Common myeloid progenitor, CD34-positive (primary cell): ENCODE data around the gene FTCD.
A peak's percentile ranks its signal among the peaks of the same experiment; 100 is the strongest.

Source experiments
- CTCF ChIA-PET: fragments of 350-600 bp; sonication (Branson Sonifier 250); formaldehyde crosslinking; loops from one replicate; lab custom pipeline; 2021; ENCODE audit warnings: antibody characterized with exemption; lab: Charles Lee
- POLR2A ChIA-PET: fragments of 350-600 bp; sonication (Branson Sonifier 250); formaldehyde crosslinking; loops from one replicate; lab custom pipeline; 2021; ENCODE audit warnings: antibody characterized with exemption; lab: Charles Lee
- DNase-seq, 3 donors: peaks; one replicate each; pipeline versions ENCODE4 v3.0.0 to v3.0.0-alpha.2; 2013
- H3K27ac ChIP-seq, 2 experiments: 1 replicate in 1 of 2; 2 replicates in 1 of 2; pipeline ENCODE4 v1.7.0; 2013; ENCODE audit warnings: inconsistent platforms in 2 of 2, low read length in 2 of 2, mild to moderate bottlenecking in 2 of 2, low read depth in 1 of 2, moderate library complexity in 1 of 2; ENCODE audit not compliant: severe bottlenecking in 2 of 2, insufficient read depth in 1 of 2, poor library complexity in 1 of 2
- H3K27me3 ChIP-seq, 5 experiments: replicated peaks in 2 of 5; 1 replicate in 3 of 5; 2 replicates in 2 of 5; pipeline versions ENCODE4 v1.6.1 to v1.7.0; 2013; ENCODE audit warnings: low read length in 4 of 5, mild to moderate bottlenecking in 2 of 5, moderate library complexity in 2 of 5, inconsistent platforms in 1 of 5; ENCODE audit not compliant: insufficient read depth in 5 of 5, control insufficient read depth in 4 of 5
- H3K36me3 ChIP-seq, 4 experiments: 1 replicate in 2 of 4; 2 replicates in 2 of 4; pipeline versions ENCODE4 v1.6.1 to v1.7.0; 2013; ENCODE audit warnings: low read length in 3 of 4, control low read depth in 1 of 4, mild to moderate bottlenecking in 1 of 4; ENCODE audit not compliant: control insufficient read depth in 4 of 4, insufficient read depth in 4 of 4
- H3K4me1 ChIP-seq, 4 experiments: 1 replicate in 3 of 4; 2 replicates in 1 of 4; pipeline versions ENCODE4 v1.6.1 to v1.7.1; 2013; ENCODE audit warnings: low read length in 3 of 4, mild to moderate bottlenecking in 3 of 4, control low read depth in 1 of 4, inconsistent platforms in 1 of 4, moderate library complexity in 1 of 4; ENCODE audit not compliant: control insufficient read depth in 4 of 4, insufficient read depth in 4 of 4; ENCODE audit errors: control extremely low read depth in 1 of 4
- H3K4me3 ChIP-seq, 7 experiments: 1 replicate in 4 of 7; 2 replicates in 3 of 7; pipeline versions ENCODE4 v1.5.1 to v1.7.0; 2013; ENCODE audit warnings: mild to moderate bottlenecking in 7 of 7, low read length in 6 of 7, moderate library complexity in 6 of 7, inconsistent platforms in 2 of 7, low read depth in 2 of 7, control low read depth in 1 of 7; ENCODE audit not compliant: insufficient read depth in 4 of 7, control insufficient read depth in 1 of 7; ENCODE audit errors: extremely low read depth in 1 of 7
- H3K9me3 ChIP-seq, 5 experiments: 1 replicate in 4 of 5; 2 replicates in 1 of 5; pipeline versions ENCODE4 v1.6.1 to v1.7.1; 2013; ENCODE audit warnings: low read length in 4 of 5, mild to moderate bottlenecking in 2 of 5, inconsistent platforms in 1 of 5, low read depth in 1 of 5, moderate library complexity in 1 of 5; ENCODE audit not compliant: control insufficient read depth in 4 of 5, insufficient read depth in 2 of 5; ENCODE audit errors: control extremely low read depth in 1 of 5
- WGBS: methylation state at CpG from one replicate; pipeline ENCODE4 v1.1.5; 2013; ENCODE audit not compliant: insufficient coverage; 5-methylcytosine and 5-hydroxymethylcytosine counted together

Gene FTCD

GRCh38 chr21:46190491-46191131 lies 35.2 kb upstream of the FTCD start:
- H3K36me3 ChIP-seq = peaks cover 2 to 75% (median 29%) of the 10 kb centered on the region in 4 experiments
- ChIA-PET CTCF (no interaction called here), POLR2A (no interaction called here)
- no peak for DNase-seq
- no peaks in the 10 kb centered on the region for H3K27me3 ChIP-seq
- no peak overlapping the region for H3K4me3 ChIP-seq
- no peak overlapping the region for H3K27ac ChIP-seq
- WGBS = 95% methylated on average over 11 of the region's 15 CpGs
- peaks cover 0 to 2% (median 0%) of the 10 kb centered on the region in 4 experiments for H3K4me1 ChIP-seq
- H3K9me3 ChIP-seq = no peaks in the 10 kb centered on the region

- ChIA-PET CTCF (no interaction called here), POLR2A (no interaction called here)
- Histone ChIP-seq H3K9me3 (no peaks in the 10 kb centered on the region), H3K27me3 (no peaks in the 10 kb centered on the region), H3K4me3 (no peak overlapping the region), H3K27ac (no peak overlapping the region), H3K36me3 (peaks cover 2 to 69% (median 26%) of the 10 kb centered on the region in 4 experiments), H3K4me1 (peaks cover 0 to 8% (median 0%) of the 10 kb centered on the region in 4 experiments)
- WGBS = 99% methylated on average over 14 of the region's 14 CpGs
- no peak for DNase-seq
Measured at GRCh38 chr21:46189959-46190490, 34.6 kb upstream of the FTCD start.

GRCh38 chr21:46189213-46189958 lies 34.0 kb upstream of the FTCD start:
- ChIA-PET CTCF (no interaction called here), POLR2A (no interaction called here)
- WGBS = 90% methylated on average over 9 of the region's 9 CpGs
- peaks cover 2 to 63% (median 21%) of the 10 kb centered on the region in 4 experiments for H3K36me3 ChIP-seq
- H3K4me1 ChIP-seq = peaks cover 0 to 13% (median 0%) of the 10 kb centered on the region in 4 experiments
- no peaks in the 10 kb centered on the region for H3K27me3 ChIP-seq
- H3K4me3 ChIP-seq = no peak overlapping the region
- no peak overlapping the region for H3K27ac ChIP-seq
- DNase-seq = no peak
- H3K9me3 ChIP-seq = no peaks in the 10 kb centered on the region

- H3K36me3 ChIP-seq = peaks cover 1 to 54% (median 13%) of the 10 kb centered on the region in 4 experiments
- 85% methylated on average over 11 of the region's 17 CpGs for WGBS
- peaks cover 0 to 17% (median 5%) of the 10 kb centered on the region in 4 experiments for H3K4me1 ChIP-seq
- no peaks in the 10 kb centered on the region for H3K9me3 ChIP-seq
- peak overlapping the region in 1 of 2 experiments; percentile 44 for H3K27ac ChIP-seq
- CTCF ChIA-PET = no interaction called here
- H3K27me3 ChIP-seq = no peaks in the 10 kb centered on the region
- no peak overlapping the region for H3K4me3 ChIP-seq
- DNase-seq = no peak
- POLR2A ChIA-PET = no interaction called here
Measured at GRCh38 chr21:46188226-46189212, 33.1 kb upstream of the FTCD start.

GRCh38 chr21:46187814-46188213 lies 32.4 kb upstream of the FTCD start:
- Histone ChIP-seq H3K9me3 (no peaks in the 10 kb centered on the region), H3K36me3 (peaks cover 0 to 47% (median 9%) of the 10 kb centered on the region in 4 experiments), H3K4me3 (no peak overlapping the region), H3K27ac (peak overlapping the region in 1 of 2 experiments; percentile 44), H3K4me1 (peaks cover 0 to 22% (median 7%) of the 10 kb centered on the region in 4 experiments), H3K27me3 (no peaks in the 10 kb centered on the region)
- ChIA-PET POLR2A (no interaction called here), CTCF (no interaction called here)
- no peak for DNase-seq
- WGBS = 99% methylated on average over 6 of the region's 7 CpGs

DNA sequence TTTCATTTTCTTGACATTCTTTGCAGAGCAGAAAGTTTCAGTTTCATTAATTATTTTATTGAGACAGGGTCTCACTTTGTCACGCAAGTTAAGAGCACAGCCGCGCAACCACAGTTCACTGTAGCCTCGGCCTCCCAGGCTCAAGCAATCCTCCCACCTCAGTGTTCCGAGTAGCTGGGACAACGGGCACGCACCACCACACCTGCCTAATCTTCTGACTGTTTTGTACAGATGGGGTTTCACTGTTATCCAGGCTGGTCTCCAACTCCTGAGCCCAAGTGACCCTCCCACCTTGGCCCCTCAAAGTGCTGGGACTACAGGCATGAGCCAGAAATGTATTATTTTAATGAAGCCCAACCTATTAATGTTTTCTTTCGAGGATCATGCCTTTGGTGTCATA lies 31.9 kb upstream of the FTCD start:
- Histone ChIP-seq H3K27ac (no peak overlapping the region), H3K36me3 (peaks cover 0 to 46% (median 7%) of the 10 kb centered on the region in 4 experiments), H3K27me3 (no peaks in the 10 kb centered on the region), H3K4me1 (peaks cover 0 to 26% (median 8%) of the 10 kb centered on the region in 4 experiments), H3K4me3 (no peak overlapping the region), H3K9me3 (no peaks in the 10 kb centered on the region)
- POLR2A ChIA-PET = no interaction called here
- 96% methylated on average over 4 of the region's 8 CpGs for WGBS
- CTCF ChIA-PET = no interaction called here
- no peak for DNase-seq
